Transverse colon (tissue), 4 donors: ENCODE results near the gene ZNF567.
"Not testable (repeated sequence)": the region's sequence is repeated elsewhere in the genome, so short reads cannot be mapped to it uniquely, and the experiment has no call there.

Experiments used
- CTCF ChIP-seq, 5 experiments: fragments of 200-600 bp in 3 of 5; fragments of 450-650 bp in 2 of 5; sonication (generic) in 3 of 5; IDR thresholded peaks; 1 replicate in 2 of 5; 2 replicates in 3 of 5; pipeline ENCODE4 v1.5.1; 2016 to 2017; ENCODE audit warnings: antibody characterized with exemption in 5 of 5, inconsistent platforms in 3 of 5, mild to moderate bottlenecking in 2 of 5, moderate library complexity in 1 of 5
- POLR2AphosphoS5 ChIP-seq, 3 donors: sonication (generic); formaldehyde crosslinking; IDR thresholded peaks; one replicate each; pipeline ENCODE4 v1.6.1; 2016; ENCODE audit warnings: antibody characterized with exemption in 3 of 3

DNA sequence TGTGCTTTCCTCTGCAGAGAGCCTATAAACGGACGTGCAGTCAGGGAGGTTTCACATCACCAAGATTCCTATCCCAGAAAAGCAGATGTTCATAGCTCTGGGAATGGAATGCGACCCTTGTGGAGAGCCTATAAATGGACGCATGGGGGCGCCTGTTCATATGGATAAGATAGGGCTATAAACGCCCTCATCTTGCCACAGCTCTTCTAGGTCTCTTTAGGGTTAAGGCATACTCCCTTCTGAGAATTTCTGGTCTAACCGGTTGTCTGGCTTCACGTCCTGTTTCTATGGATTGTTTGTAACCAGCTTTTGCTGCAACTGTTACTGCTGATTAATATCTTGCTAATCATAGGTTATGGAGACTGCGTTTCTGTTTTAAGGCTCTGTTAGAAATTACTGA lies 48.8 kb downstream of the ZNF567 start:
- TF ChIP-seq CTCF, POLR2AphosphoS5 (IDR thresholded peaks at IDR 0.05): not testable (repeated sequence)
